GM23338 (cell line): ENCODE results near the gene MAP2K5.

ENCODE experiments used
- EZH2phosphoT487 ChIP-seq: fragments of 200-600 bp; sonication (generic); IDR thresholded peaks from one replicate; pipeline ENCODE4 v1.8.1; 2018; ENCODE audit warnings: antibody characterized with exemption; ENCODE audit not compliant: unreplicated experiment
- TF ChIP-seq, protein P1 (sequence below), 2 experiments: fragments of 200-600 bp in 1 of 2; sonication (generic) in 1 of 2; conservative IDR thresholded peaks; 2 replicates each; pipeline versions ENCODE4 v1.5.1 to v1.6.1; 2016 to 2017; ENCODE audit warnings: antibody characterized with exemption in 2 of 2, low read depth in 2 of 2, mild to moderate bottlenecking in 2 of 2, moderate library complexity in 1 of 2
- TF ChIP-seq, protein P2 (sequence below): IDR thresholded peaks from one replicate; pipeline ENCODE4 v1.6.1; 2018; ENCODE audit warnings: antibody characterized with exemption; ENCODE audit not compliant: unreplicated experiment

DNA sequence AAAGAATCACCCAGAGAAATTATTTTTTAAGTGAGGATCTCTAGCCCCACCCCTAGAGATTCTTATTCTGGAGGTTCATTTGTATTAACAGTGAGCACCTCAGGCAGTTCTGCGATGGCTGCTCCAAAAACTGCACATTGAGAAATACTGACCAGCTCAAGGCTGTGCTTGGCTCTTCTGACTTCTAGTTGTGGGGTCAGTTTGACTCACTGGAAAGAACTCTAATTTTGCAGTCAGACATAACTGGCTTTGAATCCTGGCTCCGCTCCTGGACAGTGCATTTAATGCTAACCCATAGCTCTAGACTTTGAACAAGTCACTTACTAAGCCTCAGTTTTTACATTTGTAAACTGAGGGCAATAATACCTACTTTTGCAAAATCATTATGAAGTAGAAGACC is 159.2 kb downstream of the MAP2K5 start:
- TF ChIP-seq, protein P1, sequence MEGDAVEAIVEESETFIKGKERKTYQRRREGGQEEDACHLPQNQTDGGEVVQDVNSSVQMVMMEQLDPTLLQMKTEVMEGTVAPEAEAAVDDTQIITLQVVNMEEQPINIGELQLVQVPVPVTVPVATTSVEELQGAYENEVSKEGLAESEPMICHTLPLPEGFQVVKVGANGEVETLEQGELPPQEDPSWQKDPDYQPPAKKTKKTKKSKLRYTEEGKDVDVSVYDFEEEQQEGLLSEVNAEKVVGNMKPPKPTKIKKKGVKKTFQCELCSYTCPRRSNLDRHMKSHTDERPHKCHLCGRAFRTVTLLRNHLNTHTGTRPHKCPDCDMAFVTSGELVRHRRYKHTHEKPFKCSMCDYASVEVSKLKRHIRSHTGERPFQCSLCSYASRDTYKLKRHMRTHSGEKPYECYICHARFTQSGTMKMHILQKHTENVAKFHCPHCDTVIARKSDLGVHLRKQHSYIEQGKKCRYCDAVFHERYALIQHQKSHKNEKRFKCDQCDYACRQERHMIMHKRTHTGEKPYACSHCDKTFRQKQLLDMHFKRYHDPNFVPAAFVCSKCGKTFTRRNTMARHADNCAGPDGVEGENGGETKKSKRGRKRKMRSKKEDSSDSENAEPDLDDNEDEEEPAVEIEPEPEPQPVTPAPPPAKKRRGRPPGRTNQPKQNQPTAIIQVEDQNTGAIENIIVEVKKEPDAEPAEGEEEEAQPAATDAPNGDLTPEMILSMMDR (conservative IDR thresholded peaks at IDR 0.05; ENCODE audit: low read depth in 2 of 2): no peak
- TF ChIP-seq EZH2phosphoT487: no peak
- TF ChIP-seq, protein P2, sequence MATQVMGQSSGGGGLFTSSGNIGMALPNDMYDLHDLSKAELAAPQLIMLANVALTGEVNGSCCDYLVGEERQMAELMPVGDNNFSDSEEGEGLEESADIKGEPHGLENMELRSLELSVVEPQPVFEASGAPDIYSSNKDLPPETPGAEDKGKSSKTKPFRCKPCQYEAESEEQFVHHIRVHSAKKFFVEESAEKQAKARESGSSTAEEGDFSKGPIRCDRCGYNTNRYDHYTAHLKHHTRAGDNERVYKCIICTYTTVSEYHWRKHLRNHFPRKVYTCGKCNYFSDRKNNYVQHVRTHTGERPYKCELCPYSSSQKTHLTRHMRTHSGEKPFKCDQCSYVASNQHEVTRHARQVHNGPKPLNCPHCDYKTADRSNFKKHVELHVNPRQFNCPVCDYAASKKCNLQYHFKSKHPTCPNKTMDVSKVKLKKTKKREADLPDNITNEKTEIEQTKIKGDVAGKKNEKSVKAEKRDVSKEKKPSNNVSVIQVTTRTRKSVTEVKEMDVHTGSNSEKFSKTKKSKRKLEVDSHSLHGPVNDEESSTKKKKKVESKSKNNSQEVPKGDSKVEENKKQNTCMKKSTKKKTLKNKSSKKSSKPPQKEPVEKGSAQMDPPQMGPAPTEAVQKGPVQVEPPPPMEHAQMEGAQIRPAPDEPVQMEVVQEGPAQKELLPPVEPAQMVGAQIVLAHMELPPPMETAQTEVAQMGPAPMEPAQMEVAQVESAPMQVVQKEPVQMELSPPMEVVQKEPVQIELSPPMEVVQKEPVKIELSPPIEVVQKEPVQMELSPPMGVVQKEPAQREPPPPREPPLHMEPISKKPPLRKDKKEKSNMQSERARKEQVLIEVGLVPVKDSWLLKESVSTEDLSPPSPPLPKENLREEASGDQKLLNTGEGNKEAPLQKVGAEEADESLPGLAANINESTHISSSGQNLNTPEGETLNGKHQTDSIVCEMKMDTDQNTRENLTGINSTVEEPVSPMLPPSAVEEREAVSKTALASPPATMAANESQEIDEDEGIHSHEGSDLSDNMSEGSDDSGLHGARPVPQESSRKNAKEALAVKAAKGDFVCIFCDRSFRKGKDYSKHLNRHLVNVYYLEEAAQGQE: no peak
